ENCODE results near the gene ANXA8.

DNA sequence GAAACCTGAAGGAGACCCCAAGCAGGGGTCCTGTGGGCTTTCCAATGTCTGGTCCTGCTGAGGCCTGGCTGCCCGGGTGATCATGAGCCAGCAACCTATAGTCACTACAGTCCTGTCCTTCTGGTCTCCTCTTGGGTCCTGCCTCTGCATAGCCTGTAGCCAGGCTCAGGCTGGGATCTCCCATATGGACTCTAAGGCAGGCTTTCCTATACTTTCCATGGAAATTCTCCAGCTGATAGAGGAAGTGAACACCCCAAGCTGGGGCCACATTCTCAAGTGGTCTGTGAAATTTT, 26.4 kb downstream of the ANXA8 start:
- TF ChIP-seq, protein P1, sequence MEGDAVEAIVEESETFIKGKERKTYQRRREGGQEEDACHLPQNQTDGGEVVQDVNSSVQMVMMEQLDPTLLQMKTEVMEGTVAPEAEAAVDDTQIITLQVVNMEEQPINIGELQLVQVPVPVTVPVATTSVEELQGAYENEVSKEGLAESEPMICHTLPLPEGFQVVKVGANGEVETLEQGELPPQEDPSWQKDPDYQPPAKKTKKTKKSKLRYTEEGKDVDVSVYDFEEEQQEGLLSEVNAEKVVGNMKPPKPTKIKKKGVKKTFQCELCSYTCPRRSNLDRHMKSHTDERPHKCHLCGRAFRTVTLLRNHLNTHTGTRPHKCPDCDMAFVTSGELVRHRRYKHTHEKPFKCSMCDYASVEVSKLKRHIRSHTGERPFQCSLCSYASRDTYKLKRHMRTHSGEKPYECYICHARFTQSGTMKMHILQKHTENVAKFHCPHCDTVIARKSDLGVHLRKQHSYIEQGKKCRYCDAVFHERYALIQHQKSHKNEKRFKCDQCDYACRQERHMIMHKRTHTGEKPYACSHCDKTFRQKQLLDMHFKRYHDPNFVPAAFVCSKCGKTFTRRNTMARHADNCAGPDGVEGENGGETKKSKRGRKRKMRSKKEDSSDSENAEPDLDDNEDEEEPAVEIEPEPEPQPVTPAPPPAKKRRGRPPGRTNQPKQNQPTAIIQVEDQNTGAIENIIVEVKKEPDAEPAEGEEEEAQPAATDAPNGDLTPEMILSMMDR (CRISPR knock-in tag; IDR thresholded peaks at IDR 0.05): no peak
- TF ChIP-seq, protein P2, sequence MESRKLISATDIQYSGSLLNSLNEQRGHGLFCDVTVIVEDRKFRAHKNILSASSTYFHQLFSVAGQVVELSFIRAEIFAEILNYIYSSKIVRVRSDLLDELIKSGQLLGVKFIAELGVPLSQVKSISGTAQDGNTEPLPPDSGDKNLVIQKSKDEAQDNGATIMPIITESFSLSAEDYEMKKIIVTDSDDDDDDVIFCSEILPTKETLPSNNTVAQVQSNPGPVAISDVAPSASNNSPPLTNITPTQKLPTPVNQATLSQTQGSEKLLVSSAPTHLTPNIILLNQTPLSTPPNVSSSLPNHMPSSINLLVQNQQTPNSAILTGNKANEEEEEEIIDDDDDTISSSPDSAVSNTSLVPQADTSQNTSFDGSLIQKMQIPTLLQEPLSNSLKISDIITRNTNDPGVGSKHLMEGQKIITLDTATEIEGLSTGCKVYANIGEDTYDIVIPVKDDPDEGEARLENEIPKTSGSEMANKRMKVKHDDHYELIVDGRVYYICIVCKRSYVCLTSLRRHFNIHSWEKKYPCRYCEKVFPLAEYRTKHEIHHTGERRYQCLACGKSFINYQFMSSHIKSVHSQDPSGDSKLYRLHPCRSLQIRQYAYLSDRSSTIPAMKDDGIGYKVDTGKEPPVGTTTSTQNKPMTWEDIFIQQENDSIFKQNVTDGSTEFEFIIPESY (CRISPR knock-in tag; IDR thresholded peaks at IDR 0.05): no peak
- TF ChIP-seq GATAD1 (CRISPR knock-in tag; IDR thresholded peaks at IDR 0.05): no peak
- no peak for TF ChIP-seq SUZ12 (IDR thresholded peaks at IDR 0.05; ENCODE audit: low read depth, low read length)
- TF ChIP-seq, protein P3, sequence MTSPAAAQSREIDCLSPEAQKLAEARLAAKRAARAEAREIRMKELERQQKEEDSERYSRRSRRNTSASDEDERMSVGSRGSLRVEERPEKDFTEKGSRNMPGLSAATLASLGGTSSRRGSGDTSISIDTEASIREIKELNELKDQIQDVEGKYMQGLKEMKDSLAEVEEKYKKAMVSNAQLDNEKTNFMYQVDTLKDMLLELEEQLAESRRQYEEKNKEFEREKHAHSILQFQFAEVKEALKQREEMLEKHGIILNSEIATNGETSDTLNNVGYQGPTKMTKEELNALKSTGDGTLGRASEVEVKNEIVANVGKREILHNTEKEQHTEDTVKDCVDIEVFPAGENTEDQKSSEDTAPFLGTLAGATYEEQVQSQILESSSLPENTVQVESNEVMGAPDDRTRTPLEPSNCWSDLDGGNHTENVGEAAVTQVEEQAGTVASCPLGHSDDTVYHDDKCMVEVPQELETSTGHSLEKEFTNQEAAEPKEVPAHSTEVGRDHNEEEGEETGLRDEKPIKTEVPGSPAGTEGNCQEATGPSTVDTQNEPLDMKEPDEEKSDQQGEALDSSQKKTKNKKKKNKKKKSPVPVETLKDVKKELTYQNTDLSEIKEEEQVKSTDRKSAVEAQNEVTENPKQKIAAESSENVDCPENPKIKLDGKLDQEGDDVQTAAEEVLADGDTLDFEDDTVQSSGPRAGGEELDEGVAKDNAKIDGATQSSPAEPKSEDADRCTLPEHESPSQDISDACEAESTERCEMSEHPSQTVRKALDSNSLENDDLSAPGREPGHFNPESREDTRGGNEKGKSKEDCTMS (CRISPR knock-in tag; conservative IDR thresholded peaks at IDR 0.05): no peak
- TF ChIP-seq, protein P4, sequence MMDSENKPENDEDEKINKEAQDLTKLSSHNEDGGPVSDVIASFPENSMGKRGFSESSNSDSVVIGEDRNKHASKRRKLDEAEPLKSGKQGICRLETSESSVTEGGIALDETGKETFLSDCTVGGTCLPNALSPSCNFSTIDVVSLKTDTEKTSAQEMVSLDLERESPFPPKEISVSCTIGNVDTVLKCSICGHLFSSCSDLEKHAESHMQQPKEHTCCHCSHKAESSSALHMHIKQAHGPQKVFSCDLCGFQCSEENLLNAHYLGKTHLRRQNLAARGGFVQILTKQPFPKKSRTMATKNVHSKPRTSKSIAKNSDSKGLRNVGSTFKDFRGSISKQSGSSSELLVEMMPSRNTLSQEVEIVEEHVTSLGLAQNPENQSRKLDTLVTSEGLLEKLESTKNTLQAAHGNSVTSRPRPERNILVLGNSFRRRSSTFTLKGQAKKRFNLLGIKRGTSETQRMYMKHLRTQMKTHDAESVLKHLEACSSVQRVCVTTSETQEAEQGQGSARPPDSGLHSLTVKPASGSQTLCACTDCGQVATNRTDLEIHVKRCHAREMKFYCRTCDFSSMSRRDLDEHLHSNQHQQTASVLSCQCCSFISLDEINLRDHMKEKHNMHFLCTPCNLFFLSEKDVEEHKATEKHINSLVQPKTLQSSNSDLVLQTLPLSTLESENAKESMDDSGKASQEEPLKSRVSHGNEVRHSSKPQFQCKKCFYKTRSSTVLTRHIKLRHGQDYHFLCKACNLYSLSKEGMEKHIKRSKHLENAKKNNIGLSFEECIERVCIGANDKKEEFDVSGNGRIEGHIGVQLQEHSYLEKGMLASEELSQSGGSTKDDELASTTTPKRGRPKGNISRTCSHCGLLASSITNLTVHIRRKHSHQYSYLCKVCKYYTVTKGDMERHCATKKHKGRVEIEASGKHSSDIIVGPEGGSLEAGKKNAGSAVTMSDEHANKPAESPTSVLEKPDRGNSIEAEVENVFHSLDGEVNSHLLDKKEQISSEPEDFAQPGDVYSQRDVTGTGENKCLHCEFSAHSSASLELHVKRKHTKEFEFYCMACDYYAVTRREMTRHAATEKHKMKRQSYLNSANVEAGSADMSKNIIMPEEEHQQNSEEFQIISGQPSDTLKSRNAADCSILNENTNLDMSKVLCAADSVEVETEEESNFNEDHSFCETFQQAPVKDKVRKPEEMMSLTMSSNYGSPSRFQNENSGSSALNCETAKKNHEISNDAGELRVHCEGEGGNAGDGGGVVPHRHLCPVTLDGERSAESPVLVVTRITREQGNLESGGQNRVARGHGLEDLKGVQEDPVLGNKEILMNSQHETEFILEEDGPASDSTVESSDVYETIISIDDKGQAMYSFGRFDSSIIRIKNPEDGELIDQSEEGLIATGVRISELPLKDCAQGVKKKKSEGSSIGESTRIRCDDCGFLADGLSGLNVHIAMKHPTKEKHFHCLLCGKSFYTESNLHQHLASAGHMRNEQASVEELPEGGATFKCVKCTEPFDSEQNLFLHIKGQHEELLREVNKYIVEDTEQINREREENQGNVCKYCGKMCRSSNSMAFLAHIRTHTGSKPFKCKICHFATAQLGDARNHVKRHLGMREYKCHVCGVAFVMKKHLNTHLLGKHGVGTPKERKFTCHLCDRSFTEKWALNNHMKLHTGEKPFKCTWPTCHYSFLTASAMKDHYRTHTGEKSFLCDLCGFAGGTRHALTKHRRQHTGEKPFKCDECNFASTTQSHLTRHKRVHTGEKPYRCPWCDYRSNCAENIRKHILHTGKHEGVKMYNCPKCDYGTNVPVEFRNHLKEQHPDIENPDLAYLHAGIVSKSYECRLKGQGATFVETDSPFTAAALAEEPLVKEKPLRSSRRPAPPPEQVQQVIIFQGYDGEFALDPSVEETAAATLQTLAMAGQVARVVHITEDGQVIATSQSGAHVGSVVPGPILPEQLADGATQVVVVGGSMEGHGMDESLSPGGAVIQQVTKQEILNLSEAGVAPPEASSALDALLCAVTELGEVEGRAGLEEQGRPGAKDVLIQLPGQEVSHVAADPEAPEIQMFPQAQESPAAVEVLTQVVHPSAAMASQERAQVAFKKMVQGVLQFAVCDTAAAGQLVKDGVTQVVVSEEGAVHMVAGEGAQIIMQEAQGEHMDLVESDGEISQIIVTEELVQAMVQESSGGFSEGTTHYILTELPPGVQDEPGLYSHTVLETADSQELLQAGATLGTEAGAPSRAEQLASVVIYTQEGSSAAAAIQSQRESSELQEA (CRISPR knock-in tag; IDR thresholded peaks at IDR 0.05; ENCODE audit: not compliant biosample characterization): no peak
- no peak for TF ChIP-seq FOXM1 (CRISPR knock-in tag; IDR thresholded peaks at IDR 0.05)
- TF ChIP-seq, protein P5, sequence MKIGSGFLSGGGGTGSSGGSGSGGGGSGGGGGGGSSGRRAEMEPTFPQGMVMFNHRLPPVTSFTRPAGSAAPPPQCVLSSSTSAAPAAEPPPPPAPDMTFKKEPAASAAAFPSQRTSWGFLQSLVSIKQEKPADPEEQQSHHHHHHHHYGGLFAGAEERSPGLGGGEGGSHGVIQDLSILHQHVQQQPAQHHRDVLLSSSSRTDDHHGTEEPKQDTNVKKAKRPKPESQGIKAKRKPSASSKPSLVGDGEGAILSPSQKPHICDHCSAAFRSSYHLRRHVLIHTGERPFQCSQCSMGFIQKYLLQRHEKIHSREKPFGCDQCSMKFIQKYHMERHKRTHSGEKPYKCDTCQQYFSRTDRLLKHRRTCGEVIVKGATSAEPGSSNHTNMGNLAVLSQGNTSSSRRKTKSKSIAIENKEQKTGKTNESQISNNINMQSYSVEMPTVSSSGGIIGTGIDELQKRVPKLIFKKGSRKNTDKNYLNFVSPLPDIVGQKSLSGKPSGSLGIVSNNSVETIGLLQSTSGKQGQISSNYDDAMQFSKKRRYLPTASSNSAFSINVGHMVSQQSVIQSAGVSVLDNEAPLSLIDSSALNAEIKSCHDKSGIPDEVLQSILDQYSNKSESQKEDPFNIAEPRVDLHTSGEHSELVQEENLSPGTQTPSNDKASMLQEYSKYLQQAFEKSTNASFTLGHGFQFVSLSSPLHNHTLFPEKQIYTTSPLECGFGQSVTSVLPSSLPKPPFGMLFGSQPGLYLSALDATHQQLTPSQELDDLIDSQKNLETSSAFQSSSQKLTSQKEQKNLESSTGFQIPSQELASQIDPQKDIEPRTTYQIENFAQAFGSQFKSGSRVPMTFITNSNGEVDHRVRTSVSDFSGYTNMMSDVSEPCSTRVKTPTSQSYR (CRISPR knock-in tag; IDR thresholded peaks at IDR 0.05; ENCODE audit: borderline replicate concordance): no peak
- no peak for TF ChIP-seq POLR2A (IDR thresholded peaks at IDR 0.05; ENCODE audit: insufficient read depth in 1 of 2, low read depth in 2 of 2, low read length in 2 of 2)
- no peak for TF ChIP-seq ZNF121 (CRISPR knock-in tag; IDR thresholded peaks at IDR 0.05)
- no peak for TF ChIP-seq SNAPC2 (CRISPR knock-in tag; IDR thresholded peaks at IDR 0.05)
- no peak for TF ChIP-seq ZFP36 (IDR thresholded peaks at IDR 0.05; ENCODE audit: borderline replicate concordance, low read depth, low read length, partially characterized antibody)
